COLO668 (cell line): ENCODE data around the gene GPR37.

ENCODE experiments used
- DNase-seq: peaks from one replicate; lab custom pipeline; 2025; ENCODE audit not compliant: unreplicated experiment; lab: John Stamatoyannopoulos, UW

GPR37 gene

GRCh38 chr7:124780056-124780455 lies 14.5 kb upstream of the GPR37 start:
- no peak for DNase-seq

DNA sequence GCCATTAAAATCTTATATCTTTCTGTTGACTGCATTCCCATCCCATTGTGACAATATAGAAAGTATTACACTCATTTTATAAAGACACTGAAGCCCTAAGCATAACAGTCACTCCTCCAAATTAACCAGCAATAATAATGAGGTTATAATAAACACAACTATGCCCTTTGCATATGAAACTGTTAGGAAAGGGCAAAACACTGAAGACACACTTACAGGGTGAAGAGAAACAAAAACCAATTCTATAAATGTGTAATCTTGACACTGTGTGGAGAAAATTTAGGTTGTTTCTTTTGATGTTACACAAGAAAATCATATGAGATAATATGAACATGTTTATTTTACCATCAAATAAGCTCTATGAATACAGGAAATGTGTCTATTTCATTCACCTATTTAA lies 14.0 kb upstream of the GPR37 start:
- no peak for DNase-seq

- DNase-seq, result peak; percentile 45
These were observed 13.6 kb upstream of the GPR37 start for GRCh38 chr7:124779194-124779593.

GRCh38 chr7:124777268-124777667 lies 11.7 kb upstream of the GPR37 start:
- DNase-seq, result no peak

DNA sequence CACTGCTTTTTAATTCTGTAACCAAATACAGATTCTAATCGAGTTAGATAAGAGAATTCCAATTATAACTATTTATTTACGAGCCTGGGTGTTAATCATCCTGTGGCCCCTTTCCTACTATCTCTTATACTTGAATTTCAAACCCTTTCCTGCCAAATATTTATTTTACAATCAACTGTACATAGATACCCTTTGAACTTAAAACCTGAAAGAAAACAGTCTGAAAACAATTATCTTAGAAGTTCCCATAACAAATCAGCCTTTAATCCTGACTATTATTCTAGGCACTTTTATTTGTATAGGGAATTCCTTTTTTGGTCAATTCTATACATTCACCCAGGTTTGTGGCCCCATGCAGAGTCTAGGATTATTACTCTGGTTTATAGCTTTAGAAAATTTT lies 10.6 kb upstream of the GPR37 start:
- no peak for DNase-seq

DNA sequence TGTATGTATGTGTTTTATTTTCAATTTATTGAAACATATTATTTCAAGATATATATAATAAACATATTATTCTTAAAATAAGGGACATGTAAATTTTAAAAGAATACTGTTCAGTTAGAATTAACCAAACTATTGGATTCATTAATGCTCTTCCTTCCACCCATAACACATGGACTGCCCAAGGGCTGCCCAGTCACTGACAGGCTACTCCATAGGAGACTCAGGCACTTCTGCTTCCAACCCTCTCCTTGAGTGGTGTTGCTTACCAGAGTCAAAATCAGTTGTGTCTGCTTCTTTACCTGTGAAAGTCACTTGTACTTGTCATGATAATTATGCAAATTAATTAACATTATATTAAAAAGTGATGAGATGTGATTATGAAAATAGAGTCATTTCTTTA lies 9.8 kb upstream of the GPR37 start:
- no peak for DNase-seq

- no peak for DNase-seq
These were observed 8.3 kb upstream of the GPR37 start for GRCh38 chr7:124773938-124774337.

DNA sequence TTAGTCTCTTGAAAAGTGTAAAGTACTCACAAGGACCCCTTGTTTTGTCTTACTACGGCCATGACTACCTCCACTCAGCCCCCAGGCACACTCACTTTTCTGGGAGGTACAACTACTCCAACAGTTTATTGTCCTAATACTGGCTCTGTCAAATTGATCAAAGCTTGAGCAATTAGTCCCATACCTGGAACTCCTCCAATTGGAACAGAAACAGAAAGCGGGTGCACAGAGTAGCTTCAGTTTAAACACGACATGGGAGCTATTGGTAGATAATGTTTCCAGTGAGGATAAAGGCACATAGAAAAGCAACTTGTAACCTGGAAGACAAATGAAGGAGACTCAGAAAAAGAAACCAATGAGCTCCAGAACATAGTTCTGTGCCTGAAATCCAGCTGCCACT lies 7.7 kb upstream of the GPR37 start:
- no peak for DNase-seq

GRCh38 chr7:124769136-124769535 lies 3.5 kb upstream of the GPR37 start:
- DNase-seq, result no peak

- no peak for DNase-seq
These were observed 2.9 kb upstream of the GPR37 start for GRCh38 chr7:124768525-124768924.

DNA sequence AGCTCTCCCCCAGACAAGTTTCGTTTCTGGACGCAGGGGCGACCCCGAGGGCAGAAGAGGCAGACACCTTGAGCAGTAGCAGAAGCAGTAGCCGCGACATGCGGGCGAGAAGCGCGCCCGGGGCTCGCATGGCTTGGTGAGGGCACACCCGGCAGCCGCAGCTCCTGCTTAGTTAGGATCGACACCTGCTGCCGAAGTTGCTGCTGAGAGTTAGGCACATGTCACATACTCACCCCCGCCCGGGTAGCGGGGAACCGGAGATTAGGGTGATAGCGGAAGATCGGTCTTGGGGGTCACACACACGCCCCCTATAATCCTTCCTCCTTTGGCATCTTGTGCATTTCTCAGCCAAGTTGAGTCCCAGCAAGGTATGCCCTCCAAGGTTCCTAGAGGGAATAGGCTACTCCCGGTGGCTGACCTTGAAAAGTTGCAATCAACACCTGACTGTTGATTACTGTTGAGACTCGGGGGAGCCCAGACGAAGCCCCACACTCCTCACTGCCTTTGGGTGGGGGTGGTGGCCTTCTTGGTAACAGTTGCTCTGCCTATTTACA lies 668 bp downstream of the GPR37 start:
- peak; percentile 64 for DNase-seq

DNA sequence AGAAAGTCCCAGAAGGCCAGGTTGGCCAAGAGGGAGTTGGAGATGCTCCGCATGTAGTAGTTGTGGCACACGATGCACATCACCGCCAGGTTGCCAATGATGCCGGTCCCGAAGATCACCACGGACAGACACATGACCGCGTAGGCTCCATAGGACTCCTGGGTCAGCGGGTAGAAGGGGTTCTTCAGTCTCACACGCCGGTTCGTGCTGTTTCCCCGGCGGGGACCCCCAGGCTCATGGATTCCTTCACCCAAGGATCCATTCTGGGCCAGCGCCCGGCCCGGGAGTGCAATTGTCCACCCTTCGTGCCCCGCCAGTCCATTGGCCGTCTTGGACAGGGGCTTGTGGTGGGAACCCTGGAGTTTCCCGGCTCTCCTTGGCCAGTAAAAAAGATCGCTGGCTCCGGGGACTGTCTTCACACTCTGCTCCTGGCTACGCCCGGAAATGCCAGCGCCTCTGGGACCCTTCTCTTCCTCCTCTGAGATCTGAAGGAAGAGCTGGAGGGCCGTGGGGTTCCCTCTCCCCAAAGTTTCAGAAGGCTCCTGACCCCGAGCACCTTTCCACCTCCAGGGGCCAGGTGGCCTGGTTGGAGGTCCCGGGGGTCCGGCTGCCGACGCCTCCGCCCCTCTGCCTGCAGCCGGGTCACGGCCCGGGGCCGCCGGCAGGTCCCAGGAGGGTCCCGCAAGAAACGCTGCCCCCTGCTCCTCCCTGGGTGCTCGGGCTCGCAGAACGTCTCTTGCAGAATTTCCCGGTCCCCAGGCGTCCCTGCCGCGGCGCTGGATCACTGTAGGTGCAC lies 1.3 kb downstream of the GPR37 start:
- peak; percentile 46 for DNase-seq

DNA sequence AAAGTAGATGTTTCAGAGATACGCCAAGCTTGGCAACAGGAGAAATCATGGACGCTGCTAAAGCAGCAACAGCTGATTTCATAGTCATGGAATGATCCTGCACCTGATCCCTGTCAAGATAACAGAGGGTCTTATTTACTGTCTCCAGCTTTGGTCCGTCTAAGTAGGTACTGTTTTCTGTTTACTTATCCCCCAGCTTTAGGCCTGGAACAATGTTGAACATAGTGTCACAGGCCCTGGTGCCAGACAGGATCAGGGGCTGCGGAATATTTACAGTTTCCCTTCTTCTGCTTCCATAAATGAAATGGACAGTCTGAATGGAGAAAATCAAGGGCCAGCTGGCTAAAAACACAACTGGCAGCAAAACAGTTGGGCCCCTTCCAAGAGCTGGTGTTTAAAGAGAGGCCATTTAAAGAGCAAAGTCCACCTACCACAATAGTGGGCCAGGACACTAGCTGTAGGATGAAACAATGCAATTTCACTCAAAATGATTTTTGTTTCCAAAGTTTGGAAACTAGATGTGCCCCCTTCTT lies 2.9 kb downstream of the GPR37 start:
- DNase-seq, result peak; percentile 49

- no peak for DNase-seq
These were observed 4.4 kb downstream of the GPR37 start for GRCh38 chr7:124761164-124761715.

GRCh38 chr7:124758327-124758726 lies 7.3 kb downstream of the GPR37 start:
- no peak for DNase-seq

GRCh38 chr7:124754576-124755268 lies 10.9 kb downstream of the GPR37 start:
- no peak for DNase-seq

GRCh38 chr7:124752310-124752709 lies 13.3 kb downstream of the GPR37 start:
- no peak for DNase-seq

DNA sequence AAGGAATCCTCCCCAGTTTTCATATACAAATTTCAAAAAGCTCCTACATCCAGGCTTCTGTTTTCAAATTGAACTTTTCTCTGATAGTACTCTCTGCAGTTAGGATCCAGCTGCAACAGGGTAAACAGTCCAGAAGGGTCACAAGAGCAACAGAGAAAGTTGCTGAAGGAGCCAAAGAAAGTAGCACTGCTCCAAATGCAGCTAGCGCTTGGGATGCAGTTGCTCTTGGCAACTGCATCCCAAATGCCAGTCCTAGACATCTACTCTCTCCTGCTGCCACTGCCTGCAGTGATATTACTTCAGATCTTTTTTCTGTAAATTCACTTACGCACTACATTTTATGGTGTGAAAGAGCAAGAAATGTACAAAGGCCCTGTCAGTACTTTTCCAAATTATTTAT lies 14.6 kb downstream of the GPR37 start:
- DNase-seq, result no peak

GRCh38 chr7:124747072-124747471 lies 18.5 kb downstream of the GPR37 start:
- DNase-seq, result no peak

DNA sequence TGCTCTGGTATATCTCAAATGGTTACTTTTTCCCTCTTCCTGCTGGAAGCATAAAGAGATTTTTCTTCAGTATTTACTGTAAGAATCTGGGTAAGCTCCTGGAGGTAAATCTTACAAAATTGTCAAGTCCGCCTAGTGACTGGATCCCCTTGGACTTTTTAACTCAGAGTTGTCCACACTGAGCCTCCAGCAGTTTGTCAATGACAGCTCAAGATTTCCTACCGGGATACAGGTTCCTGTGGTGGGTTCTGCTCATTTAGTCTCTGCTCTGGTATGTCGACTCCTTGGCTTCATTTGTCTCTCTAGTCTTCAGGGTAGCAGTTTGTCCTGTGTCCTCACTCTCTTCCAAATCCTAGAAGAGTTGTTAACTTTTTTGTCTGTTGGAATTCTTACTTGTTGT lies 27.0 kb downstream of the GPR37 start:
- DNase-seq, result no peak

DNA sequence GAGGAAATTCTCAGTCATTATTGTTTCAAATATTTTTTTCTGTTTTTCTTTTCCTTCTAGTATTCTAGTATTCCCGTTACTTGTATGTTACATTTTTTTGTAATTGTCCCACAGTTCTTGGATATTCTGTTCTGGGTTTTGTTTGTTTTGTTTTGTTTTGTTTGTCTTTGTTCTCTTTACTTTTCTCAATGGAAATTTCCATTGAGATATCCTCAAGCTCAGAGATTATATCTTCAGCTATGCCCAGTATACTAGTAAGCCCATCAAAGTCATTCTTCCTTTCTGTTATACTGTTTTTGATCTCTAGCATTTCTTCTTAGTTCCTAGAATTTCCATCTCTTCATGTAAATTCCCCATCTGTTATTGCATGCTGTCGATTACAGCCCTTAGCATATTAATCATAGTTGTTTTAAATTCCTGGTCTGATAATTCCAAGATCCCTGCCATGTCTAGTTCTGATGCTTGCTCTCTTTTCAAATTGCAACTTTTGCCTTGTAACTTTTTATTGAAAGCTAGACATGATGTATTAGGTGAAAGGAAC lies 27.8 kb downstream of the GPR37 start:
- DNase-seq, result no peak
